GM15510 (cell line): ENCODE data around the gene OR10A5.

Source experiments
- POLR2A ChIP-seq: IDR thresholded peaks from 3 replicates; pipeline ENCODE4 v1.6.1; 2011; ENCODE audit warnings: borderline replicate concordance; ENCODE audit not compliant: insufficient read length; ENCODE audit errors: extremely low read depth

The OR10A5 gene

DNA sequence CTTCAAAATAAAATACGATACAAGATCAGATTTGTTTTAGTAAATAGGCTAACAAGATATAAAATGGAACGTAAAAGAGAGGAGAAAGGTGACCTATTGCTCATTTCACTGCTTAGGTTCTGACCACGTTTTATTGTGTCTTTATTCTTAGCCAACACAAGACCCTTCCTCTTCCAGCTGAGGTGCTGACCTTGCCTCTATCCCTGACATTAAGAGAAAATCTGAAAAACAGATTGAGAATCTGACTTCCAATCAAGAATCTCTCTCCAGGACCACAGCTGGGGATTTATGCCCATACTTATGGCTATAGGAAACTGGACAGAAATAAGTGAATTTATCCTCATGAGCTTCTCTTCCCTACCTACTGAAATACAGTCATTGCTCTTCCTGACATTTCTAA is at the start of gene OR10A5:
Gene OR10A5 (plus strand): TSS at position 301 of the 400 bp plus-strand sequence. CDS start 0 bp downstream, at position 301.
- no peak for TF ChIP-seq POLR2A

GRCh38 chr11:6799402-6799801 is 46.1 kb upstream of the OR10A5 start, which contains the start of gene OR6A2:
Gene OR6A2 (minus strand): TSS chr11:6799689. CDS start chr11:6795708, 3,981 bp downstream.
- no peak for TF ChIP-seq POLR2A

GRCh38 chr11:6812390-6813005 is 33.0 kb upstream of the OR10A5 start:
- TF ChIP-seq POLR2A: no peak

- no peak for TF ChIP-seq POLR2A
These were observed 31.8 kb upstream of the OR10A5 start for GRCh38 chr11:6813656-6814055.

DNA sequence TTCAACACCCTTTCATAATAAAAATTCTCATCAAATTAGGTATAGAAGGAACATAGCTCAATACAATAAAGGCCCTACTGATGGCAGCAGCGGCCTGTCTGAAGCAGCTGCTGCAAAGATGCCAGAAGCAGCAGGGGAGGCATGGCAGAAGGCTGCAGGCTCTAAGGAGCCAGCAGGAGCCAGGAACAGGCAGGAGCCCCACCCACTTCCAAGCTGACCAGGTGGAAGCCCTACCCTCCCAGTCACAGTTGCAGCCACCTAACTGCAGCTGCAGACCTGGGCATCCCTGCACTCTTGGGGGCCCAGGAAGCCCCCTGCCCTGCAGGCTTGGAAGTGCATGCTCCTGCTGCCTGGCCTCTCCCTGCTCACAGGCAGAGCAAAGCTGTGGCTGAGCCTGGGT is 27.8 kb upstream of the OR10A5 start:
- TF ChIP-seq POLR2A: no peak

GRCh38 chr11:6818967-6819366 is 26.5 kb upstream of the OR10A5 start:
- TF ChIP-seq POLR2A: no peak

DNA sequence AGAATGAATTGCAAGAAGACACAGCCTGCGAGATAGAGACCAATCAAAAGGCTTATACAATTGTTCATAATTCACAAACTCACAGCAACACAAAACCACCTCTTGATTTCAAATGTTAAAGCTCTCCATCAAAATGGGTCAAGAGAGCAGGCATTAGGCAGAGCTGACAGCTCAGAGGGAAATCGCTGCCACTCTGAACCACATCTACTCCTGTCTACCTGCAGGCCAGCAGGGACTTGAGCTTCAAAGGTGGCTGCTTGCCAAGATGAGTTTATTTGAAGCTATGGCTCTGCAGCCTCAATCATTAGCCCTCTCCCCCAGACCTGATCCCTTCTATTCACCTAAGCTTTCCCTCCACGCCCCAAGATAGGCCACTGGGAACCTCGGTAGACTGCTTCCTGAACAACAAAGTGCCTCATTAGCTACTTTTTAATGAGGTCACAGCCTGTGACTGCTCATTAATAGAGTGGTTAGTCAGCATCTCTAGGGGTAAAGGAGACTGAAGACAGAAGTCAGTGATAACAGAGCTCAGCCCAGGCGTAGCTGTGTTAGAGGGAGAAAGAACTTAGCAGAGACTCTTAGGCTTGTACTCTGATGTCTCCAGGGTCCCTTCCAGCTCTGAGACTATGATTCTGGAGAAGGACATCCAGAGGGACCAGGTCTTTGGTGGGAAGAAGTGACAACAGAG is 21.2 kb upstream of the OR10A5 start:
- TF ChIP-seq POLR2A: no peak

DNA sequence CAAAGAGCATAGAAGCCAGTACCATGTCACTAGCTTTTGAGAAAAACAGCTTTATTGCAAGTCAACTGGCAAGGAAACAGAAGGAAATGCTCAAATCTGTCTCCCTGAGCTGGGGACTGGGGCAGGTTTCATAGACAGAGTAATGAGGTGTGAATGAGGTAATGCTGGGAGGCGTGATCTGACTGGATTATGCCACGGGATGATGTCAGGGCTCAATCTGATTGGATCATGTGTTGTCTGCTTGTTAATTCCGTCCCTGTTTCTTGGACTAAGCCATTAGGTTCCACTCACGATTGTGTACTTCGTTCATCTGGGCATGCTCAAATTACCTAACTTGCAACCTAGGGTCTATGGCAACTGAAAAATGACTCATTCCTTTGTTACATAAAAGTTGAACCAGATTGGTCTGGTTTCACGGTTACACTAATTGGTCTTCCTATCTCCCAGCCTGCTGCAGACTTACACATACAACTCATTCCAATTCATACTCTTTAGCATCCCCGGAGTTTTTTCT is 20.2 kb upstream of the OR10A5 start:
- no peak for TF ChIP-seq POLR2A

DNA sequence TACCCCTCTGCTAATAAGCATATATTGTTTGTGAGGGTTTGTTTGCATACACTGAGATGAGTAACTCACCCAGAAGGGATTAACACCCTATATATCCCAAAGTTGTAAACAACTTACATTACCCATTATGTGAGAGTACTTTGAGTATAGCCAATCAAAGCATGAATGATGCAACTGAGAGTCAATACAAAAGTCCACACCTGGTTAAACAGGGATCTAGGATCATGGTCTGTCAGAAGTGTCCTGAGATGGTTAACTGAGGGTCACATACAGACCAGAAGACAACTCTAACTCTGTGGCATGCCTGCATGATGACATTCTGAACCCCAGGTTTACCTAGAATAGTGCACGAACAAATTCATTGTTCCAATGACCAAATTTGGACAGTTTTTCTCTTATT is 17.4 kb upstream of the OR10A5 start:
- no peak for TF ChIP-seq POLR2A

DNA sequence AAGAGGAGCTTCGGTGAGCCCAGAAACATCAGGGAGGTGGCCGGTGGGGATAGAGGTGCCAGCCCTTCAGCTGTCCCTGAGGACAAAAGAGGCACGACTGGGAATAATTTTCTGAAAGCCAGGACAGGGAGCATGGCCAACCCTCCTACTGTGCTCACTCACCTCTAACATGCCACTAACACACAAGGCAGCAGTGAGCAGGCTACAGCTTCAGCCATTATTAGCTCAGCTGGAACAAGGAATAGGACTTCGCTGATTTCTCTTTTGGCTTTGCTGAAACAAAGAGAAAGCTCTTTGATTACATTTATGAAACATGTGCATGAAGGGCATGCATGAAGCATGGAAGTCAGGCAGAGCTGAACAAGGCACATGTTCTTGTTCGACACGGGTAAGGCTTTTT is 12.1 kb upstream of the OR10A5 start:
- TF ChIP-seq POLR2A: no peak

GRCh38 chr11:6834021-6834420 is 11.5 kb upstream of the OR10A5 start:
- no peak for TF ChIP-seq POLR2A

GRCh38 chr11:6841694-6842093 is 3.8 kb upstream of the OR10A5 start:
- no peak for TF ChIP-seq POLR2A

- TF ChIP-seq POLR2A: no peak
These were observed 1.8 kb upstream of the OR10A5 start for GRCh38 chr11:6843670-6844069.

GRCh38 chr11:6844356-6844755 is 1.1 kb upstream of the OR10A5 start:
- TF ChIP-seq POLR2A: no peak

DNA sequence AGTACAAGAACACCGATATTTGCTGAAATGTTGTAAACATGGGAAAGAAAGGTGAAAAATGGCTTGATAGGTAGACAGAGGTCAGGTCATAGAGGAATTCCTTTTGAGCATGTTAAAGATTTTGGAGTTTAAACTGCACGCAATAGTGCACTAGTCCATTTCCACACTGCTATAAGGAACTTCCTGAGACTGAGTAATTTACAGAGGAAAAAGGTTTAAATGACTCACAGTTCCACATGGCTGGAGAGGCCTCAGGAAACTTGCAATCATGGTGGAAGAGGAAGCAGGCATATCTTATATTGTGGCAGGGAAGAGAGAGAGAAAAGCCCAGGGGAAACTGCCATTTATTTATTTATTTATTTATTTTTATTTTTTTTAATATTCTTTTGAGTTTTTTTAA is 5.0 kb downstream of the OR10A5 start:
- no peak for TF ChIP-seq POLR2A

DNA sequence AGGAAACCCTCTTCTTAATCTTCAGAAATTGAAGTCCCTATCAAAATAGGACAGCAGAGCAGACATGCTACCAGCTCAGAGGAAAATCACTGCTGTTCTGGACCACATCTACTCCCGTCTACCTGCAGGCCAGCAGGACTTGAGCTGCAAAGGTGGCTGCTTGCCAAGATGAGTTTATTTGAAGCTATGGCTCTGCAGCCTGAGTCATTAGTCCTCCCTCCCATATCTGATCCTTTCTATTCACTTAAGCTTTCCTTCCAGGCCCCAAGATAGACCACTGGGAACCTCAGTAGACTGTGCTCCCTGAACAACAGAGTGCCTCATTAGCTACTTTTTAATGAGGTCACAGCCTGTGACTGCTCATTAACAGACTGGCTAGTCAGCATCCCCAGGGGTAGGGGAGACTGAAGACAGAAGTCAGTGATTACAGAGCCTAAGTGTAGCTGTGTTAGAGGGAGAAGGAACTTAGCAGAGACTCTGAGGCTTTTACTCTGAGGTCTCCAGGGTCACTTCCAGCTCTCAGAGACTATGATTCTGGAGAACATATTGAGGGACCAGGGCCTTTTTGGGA is 10.6 kb downstream of the OR10A5 start:
- TF ChIP-seq POLR2A: no peak
